NCI-H2196 (cell line): Measurements from ENCODE around the gene KIAA0319L.
A peak's percentile ranks its signal among the peaks of the same experiment; 100 is the strongest.
"Not testable (repeated sequence)": the region's sequence is repeated elsewhere in the genome, so short reads cannot be mapped to it uniquely, and the experiment has no call there.

Experiments used
- DNase-seq: peaks from one replicate; lab custom pipeline; 2025; ENCODE audit not compliant: unreplicated experiment; lab: John Stamatoyannopoulos, UW

The KIAA0319L gene

GRCh38 chr1:35557118-35557610 lies at the start of gene KIAA0319L:
Gene KIAA0319L (minus strand): TSS chr1:35557403. CDS start chr1:35554491, 2,912 bp downstream.
- DNase-seq, result peak; percentile 88

GRCh38 chr1:35605867-35606182 lies 48.6 kb upstream of the KIAA0319L start:
- no peak for DNase-seq

GRCh38 chr1:35605071-35605866 lies 48.1 kb upstream of the KIAA0319L start:
- DNase-seq, result no peak

GRCh38 chr1:35603941-35604340 lies 46.7 kb upstream of the KIAA0319L start:
- DNase-seq, result no peak

DNA sequence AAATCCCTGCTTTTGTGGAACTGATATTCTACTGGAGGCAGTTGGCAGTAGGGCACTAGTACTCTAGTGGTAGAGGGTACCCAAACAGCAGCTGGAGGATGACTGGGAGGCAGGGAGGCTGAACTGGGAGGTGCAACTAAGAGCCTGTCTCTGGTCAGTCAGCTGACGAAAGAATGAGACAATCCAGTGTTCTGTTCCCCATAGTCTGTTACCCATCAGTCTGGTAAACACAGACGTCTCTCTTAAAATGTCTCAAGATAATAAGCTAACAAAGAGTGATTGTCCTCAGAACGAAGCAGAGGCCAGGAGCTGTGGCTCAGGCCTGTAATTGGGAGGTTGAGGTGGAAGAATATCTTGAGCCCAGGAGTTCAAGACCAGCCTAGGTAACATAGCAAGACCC lies 46.3 kb upstream of the KIAA0319L start:
- no peak for DNase-seq

DNA sequence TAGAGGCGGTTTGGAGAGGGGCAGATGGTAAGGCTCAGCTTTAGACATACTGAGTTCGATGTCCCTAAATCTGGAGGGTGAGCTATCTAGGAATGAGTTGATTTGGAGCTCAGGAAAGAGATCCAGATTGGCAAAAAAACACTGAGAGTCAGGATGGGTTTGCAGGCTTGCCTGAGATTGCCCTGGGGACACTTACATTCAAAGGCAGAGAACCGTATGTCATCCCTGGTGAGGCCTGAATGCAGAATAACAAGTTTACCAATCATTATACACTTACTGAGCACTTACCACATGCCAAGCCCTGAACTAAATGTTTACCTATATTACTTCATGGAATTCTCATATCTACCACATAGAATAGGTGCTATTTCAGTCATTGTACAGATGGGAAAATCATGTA lies 43.4 kb upstream of the KIAA0319L start:
- DNase-seq, result no peak

GRCh38 chr1:35599411-35599810 lies 42.2 kb upstream of the KIAA0319L start:
- DNase-seq, result no peak

DNA sequence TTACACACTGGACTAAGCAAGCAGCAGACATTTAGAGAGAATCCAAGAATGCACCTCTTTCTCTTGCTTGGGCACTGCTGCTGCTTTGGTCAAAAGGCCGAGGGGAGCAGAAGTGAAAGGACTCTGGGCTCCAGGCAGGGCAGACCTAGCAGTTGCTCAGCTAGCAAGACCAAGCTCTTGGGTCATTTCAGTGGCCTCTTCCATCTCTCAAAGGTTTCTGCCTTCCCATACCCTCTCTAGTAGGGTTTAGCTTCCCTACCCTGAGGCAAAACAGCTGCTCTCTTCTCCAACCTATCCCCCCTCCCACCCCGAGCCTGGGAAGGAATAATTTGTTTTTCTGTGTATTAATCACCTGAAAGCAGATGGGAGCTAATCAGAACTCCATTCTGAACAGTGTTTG lies 41.7 kb upstream of the KIAA0319L start:
- DNase-seq, result no peak

- no peak for DNase-seq
Observed at GRCh38 chr1:35597870-35598269, 40.7 kb upstream of the KIAA0319L start.

DNA sequence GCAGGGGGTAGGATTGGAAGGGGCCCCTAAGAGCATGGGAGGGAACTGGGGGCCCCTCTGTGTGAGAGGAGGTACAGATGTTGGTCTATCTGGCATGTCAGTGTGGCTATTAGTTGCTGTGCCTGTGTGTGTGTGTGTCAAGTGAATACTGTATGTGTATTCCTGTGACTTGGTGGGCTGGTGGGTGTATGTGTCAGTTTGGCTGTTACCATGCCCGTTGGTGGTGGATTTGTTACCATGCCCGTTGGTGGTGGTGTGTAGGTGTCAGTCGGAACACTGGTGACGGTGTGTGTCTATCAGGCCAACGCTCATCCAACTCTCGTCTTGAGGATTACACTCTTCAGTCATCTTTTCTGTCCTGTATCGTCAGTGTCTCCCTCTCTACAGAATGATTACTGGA lies 38.5 kb upstream of the KIAA0319L start:
- DNase-seq, result no peak

DNA sequence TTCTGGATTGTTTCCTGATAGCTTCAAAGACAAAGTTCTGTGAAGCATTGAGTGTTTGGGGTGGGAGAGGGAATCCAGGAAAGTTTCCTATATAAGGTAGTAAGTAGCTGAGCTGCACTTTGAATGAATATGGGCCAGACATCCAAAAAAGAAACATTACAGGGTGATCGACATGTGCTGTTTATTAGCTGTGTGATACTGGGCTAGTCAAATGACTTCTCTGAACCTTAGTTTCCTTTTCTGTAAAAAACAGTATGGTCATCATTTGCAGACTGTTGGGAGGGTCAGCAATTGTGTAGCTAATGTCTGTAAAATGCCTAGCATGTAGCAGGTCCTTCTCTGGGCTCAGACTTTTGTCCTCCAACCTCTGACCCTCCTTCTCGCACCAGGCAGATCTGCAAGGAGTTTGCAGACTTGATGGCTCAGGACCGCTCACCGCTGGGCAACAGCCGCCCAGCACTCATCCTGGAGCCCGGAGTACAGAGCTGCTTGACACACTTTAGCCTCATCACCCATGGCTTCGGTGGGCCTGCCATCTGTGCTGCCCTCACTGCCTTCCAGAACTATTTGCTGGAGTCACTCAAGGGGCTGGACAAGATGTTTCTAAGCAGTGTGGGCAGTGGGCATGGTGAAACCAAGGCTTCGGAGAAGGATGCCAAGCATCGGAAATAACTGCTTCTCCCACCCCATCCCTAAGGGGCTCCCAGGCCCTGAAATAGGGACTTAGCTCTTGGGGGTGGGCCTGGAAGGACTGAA lies 37.0 kb upstream of the KIAA0319L start:
- no peak for DNase-seq

DNA sequence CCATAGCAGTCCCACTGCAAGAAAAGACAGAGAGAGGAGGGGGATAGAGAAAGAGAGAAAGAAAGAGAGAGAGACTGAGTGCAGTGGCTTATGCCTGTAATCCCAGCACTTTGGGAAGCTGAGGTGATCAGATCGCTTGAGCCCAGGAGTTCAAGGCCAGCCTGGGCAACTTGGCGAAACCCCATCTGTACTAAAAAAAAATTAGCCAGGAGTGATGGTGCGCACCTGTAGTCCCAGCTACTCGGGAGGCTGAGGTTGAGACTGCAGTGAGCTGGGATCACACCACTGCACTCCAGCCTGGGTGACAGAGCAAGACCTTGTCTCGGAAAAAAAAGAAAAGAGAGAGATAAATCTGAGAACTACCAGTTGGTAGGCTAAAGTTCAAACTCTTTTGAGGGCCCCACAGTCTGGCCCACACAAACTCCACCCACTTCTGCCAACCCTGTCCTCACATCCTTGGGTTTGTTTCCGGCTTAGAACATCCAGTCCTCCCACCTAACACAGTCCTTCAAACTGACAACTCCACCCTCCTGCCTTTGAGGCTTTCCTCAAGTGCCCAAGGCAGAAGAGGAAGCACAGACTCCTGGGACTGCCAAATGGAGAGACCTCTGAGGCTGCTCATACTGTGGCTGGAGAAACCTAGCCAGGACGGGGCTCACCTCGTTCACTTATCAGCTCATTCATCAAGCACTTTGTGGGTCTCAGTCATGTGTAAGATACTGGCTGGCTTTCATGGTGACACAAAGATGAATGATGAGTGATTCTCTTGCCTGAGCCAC lies 36.0 kb upstream of the KIAA0319L start:
- DNase-seq, result no peak

- no peak for DNase-seq
Observed at GRCh38 chr1:35591211-35591610, 34.0 kb upstream of the KIAA0319L start.

DNA sequence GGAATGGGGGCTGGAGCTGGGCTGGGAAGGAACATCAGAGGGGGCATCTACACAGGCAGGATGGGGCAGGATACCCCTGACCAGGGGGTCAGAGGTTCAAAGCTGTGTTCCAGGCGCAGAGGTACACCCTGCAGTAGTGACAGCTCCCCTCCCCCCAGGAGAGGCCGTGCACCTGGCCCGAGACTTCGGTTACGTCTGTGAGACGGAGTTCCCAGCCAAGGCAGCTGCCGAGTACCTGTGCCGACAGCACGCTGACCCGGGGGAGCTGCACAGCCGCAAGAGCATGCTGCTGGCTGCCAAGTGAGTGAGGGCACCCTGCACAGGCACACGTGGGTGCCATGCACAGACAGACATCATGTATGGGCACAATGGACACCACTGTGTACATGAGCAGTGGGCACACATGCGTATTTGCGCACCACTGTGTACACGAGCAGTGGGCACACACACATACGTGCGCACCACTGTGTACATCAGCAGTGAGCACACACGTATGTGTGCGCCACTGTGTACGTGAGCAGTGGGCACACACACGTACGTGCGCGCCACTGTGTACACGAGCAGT lies 33.4 kb upstream of the KIAA0319L start:
- DNase-seq, result peak; percentile 11

GRCh38 chr1:35589516-35590427 lies 32.6 kb upstream of the KIAA0319L start:
- DNase-seq, result no peak

DNA sequence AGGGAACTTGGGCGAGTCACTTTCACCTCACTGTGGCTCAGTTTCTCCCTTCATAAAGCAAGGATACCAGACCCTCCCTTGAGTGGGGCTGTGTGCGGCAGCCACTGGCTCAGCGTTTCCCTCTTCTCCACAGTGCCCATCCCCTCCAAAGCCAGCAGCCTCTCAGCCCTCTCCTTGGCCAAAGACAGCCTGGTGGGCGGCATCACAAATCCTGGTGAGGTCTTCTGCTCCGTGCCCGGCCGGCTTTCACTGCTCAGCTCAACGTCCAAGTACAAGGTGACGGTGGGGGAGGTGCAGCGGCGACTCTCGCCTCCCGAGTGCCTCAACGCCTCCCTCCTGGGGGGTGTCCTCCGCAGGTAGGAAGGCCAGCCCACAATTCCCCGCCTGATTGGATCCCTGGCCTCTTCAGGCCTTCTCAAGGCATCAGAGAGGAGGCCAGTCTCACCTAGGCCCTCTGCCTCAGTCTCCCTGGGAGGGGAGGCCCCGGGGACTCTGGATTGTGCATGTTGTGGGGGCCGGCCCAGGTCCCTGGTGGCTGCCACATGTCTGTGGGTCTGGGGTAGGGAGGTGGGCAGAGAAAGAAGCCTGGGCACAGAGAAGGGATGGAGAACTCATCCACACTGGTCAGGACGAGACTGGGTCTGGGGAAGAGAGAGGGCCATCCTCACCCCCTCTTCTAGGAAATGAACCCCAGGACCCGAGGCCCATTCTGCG lies 31.2 kb upstream of the KIAA0319L start:
- DNase-seq, result no peak

DNA sequence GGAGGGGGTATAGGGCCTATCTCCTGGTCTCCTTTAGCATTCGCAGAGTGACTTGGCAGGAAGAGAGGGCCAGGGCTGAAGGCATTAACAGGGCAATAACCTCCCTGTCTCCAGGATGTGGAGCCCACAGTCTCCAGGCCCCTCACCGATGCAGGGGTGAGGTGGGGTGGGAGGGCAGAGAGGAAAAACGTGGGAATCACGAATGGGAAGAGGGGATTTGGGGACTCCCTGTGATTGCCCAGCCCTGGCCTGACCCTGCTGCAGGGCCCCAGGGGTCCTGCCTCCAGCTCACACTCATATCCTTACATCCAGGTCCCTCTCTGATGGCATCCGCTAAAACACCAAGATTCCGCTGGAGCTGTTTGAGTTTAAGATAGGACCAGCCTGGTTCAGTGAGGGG lies 30.5 kb upstream of the KIAA0319L start:
- no peak for DNase-seq

DNA sequence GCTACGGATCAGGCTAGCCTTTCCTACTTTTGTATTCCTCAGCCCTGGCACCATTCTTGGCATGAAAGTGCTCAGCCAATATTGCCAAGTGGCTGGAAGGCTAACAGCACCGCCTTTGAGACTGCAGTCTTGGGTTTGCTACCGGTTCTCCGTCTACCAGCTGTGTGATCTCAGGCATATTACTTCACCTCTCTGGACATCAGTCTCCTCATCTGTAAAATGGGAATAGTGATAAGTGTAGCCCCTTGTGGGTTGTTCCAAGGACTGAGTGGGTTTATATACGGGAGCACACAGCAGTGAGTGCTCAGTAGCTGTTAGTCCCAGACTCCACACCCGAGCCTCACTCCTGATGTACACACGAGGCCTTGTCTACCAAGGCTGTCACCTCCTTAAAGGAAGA lies 29.6 kb upstream of the KIAA0319L start:
- DNase-seq, result no peak

GRCh38 chr1:35585805-35586204 lies 28.6 kb upstream of the KIAA0319L start:
- DNase-seq, result not testable (repeated sequence)

DNA sequence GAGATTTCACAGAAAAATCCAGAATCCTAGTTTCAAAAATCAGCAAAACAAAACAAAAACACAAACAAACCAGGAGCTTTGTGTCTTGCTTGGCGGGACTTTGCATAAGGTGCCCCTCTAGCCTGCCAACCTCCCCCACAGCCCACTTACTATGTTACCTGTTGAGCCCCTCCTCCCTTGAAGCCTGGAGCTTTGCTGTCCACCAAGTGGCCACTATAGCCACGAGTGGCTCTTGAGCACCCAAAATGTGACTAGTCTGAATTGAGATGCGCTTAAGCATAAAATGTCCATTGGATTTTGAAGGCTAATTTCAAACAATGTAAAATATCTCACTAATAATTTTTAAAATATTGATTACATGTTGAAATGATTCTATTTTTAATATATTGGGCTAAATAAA lies 28.1 kb upstream of the KIAA0319L start:
- DNase-seq, result no peak
